ENCODE data around the gene SLC26A5. TPM values are rescaled to one million over a fixed set of nuclear protein-coding genes. Genes with fewer than 3 reads are reported as not detected.
A peak's percentile ranks its signal among the peaks of the same experiment; 100 is the strongest.

The SLC26A5 gene
- total and polyA plus RNA-seq, 10 of the 15 experiments (the other 5 are each of a cell fraction or from before 2014, with no cell fraction given) = 0.03 TPM; not detected in 9

- TF ChIP-seq, protein P1, sequence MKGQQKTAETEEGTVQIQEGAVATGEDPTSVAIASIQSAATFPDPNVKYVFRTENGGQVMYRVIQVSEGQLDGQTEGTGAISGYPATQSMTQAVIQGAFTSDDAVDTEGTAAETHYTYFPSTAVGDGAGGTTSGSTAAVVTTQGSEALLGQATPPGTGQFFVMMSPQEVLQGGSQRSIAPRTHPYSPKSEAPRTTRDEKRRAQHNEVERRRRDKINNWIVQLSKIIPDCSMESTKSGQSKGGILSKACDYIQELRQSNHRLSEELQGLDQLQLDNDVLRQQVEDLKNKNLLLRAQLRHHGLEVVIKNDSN (IDR thresholded peaks at IDR 0.05; ENCODE audit: borderline replicate concordance, extremely low read length, insufficient read depth, low read depth, low read length) = peak; percentile 38
- TF ChIP-seq ZNF384 (IDR thresholded peaks at IDR 0.05; ENCODE audit: borderline replicate concordance, low read depth, low read length) (no peak), ASH2L (IDR thresholded peaks at IDR 0.05; ENCODE audit: borderline replicate concordance, low read depth) (no peak), EP300 (IDR thresholded peaks at IDR 0.05; ENCODE audit: borderline replicate concordance in 1 of 2, control insufficient read depth in 1 of 2, low read depth in 2 of 2, low read length in 2 of 2) (no peak), SUPT20H (IDR thresholded peaks at IDR 0.05; ENCODE audit: borderline replicate concordance, control insufficient read depth, low read depth, low read length) (no peak), RAD21 (IDR thresholded peaks at IDR 0.05; ENCODE audit: insufficient read depth, low read depth, low read length) (no peak), HCFC1 (IDR thresholded peaks at IDR 0.05; ENCODE audit: low read length) (peak; percentile 65), CBX5 (IDR thresholded peaks at IDR 0.05; ENCODE audit: low read depth) (peak; percentile 83; the same call in 1 of the 2 replicates), IRF5 (IDR thresholded peaks at IDR 0.05; ENCODE audit: borderline replicate concordance) (no peak), CREB1 (IDR thresholded peaks at IDR 0.05; ENCODE audit: low read depth) (peak; percentile 60; the same call in 1 of the 2 replicates), PML (IDR thresholded peaks at IDR 0.05; ENCODE audit: low read length) (peak; percentile 57; the same call in 1 of the 2 replicates), MAX (IDR thresholded peaks at IDR 0.05; ENCODE audit: low read depth, low read length) (peak; percentile 45; the same call in 1 of the 2 replicates), EZH2 (IDR thresholded peaks at IDR 0.05; ENCODE audit: borderline replicate concordance, control insufficient read depth, low read depth, low read length) (no peak), BRCA1 (IDR thresholded peaks at IDR 0.05; ENCODE audit: low read depth, low read length) (no peak), MXI1 (IDR thresholded peaks at IDR 0.05; ENCODE audit: low read depth, low read length) (peak; percentile 65), KDM1A (IDR thresholded peaks at IDR 0.05; ENCODE audit: borderline replicate concordance) (no peak), STAT1 (conservative IDR thresholded peaks at IDR 0.05) (no peak), KAT2A (conservative IDR thresholded peaks at IDR 0.05; ENCODE audit: control insufficient read depth, low read depth, low read length) (no peak), ZNF24 (IDR thresholded peaks at IDR 0.05) (peak; percentile 66; the same call in 1 of the 2 replicates), MTA3 (IDR thresholded peaks at IDR 0.05; ENCODE audit: borderline replicate concordance, low read length) (peak; percentile 34; the same call in 1 of the 2 replicates), ZZZ3 (IDR thresholded peaks at IDR 0.05; ENCODE audit: control insufficient read depth, insufficient read length, low read depth) (no peak), NFIC (IDR thresholded peaks at IDR 0.05; ENCODE audit: low read depth, low read length) (peak; percentile 37; the same call in 1 of the 2 replicates), RELA (IDR thresholded peaks at IDR 0.05; ENCODE audit: borderline replicate concordance, partially characterized antibody) (no peak)
- TF ChIP-seq, protein P2, sequence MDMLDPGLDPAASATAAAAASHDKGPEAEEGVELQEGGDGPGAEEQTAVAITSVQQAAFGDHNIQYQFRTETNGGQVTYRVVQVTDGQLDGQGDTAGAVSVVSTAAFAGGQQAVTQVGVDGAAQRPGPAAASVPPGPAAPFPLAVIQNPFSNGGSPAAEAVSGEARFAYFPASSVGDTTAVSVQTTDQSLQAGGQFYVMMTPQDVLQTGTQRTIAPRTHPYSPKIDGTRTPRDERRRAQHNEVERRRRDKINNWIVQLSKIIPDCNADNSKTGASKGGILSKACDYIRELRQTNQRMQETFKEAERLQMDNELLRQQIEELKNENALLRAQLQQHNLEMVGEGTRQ (IDR thresholded peaks at IDR 0.05; ENCODE audit: borderline replicate concordance, low read depth, low read length) = peak; percentile 50; the same call in 1 of the 2 replicates
Observed at GRCh38 chr7:103347507-103348267, 98.3 kb downstream of the SLC26A5 start, which contains the start of gene PSMC2 (continued).

All from GM12878 (cell line).